GM03348 (cell line): ENCODE measurements around the gene AKR1E2.

ENCODE experiments used
- DNase-seq: peaks from one replicate; pipeline ENCODE4 v3.0.0; 2012; ENCODE audit warnings: low spot score

Gene AKR1E2

GRCh38 chr10:4813496-4813895, 12.5 kb upstream of the AKR1E2 start:
- no peak for DNase-seq

- peak; percentile 22 for DNase-seq
Measured at GRCh38 chr10:4815646-4816180, 10.3 kb upstream of the AKR1E2 start.

DNA sequence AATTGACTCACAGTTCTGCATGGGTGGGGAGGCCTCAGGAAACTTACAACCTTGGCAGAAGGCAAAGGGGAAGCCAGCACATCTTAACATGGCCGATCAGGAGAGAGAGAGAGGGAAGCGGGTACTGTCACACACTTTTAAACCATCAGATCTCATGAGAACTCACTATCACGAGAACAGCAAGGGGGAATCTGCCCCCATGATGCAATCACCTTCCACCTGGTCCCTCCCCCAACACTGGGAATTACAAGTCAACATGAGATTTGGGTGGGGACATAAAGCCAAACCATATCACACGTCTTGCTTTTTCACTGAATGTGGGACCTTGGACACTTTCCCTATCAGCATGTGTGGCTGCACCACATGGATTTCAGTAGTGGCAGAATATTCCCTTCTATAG, 9.0 kb upstream of the AKR1E2 start:
- DNase-seq = no peak

DNA sequence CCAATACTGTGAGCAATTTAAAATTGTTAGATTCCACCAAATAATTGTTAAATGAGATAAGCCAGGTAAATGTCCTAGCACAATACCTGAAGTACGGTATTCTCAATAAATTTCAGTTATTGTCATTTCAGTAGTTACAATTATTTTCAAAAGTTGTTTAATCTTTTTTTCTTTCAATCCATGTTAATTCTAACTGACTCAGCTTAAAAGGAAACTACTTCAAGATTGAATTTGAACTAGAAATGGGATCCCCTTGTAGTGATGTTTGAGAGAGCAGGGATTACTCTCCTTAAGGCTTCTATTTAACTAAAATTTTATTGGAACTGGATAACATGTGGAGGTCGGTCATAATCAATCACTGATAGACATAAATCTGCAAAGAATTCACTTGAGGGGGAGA, 6.9 kb upstream of the AKR1E2 start:
- DNase-seq = no peak

GRCh38 chr10:4819707-4820106, 6.3 kb upstream of the AKR1E2 start:
- DNase-seq = no peak

DNA sequence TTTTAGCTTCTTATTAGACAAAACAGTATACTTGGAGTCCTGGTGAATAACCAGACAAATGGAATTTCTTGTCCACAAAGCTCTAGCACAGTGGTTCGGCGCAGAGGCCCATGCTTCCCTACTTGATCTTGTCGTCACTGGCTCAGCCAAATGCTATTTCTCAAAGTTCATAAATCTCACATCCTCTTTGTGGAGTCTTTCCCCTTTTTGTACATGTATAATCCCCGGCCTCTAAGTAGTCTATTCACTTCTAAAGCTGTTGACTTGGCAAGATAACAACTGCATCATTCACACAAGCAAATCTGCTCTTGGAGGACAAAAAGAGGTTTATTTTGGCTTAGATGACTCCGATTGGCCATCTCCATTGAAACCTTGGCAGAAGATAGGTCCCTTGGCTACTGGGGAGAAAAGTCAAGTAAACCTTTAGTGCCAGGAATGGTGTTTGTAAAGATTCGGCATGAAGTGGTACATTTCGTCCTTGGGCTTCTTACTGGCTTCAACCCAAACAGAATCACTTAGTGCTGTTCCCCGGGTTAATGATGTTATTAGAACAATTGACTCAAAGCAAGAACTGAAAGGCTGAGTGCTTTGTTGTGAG, 5.1 kb upstream of the AKR1E2 start:
- DNase-seq = no peak

DNA sequence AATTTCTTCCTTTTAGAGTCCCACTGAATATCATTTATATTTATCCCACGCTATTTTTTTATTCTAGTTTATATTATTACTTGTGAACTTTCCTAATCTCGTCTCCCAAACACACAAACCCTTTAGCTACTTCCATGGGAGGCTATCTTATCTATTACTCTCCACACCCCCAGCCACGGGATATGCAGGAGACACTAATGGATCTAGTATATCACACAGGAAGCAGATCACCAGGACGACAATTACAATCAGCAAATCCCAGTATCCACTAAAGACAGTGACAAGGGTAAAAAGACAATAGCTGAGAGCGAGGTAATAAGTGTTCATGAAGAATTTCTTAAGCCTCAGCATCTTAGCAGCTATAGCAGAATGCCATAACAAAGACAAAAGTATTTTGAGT, 3.8 kb upstream of the AKR1E2 start:
- DNase-seq = no peak

- no peak for DNase-seq
Measured at GRCh38 chr10:4824791-4825310, 1.2 kb upstream of the AKR1E2 start.

DNA sequence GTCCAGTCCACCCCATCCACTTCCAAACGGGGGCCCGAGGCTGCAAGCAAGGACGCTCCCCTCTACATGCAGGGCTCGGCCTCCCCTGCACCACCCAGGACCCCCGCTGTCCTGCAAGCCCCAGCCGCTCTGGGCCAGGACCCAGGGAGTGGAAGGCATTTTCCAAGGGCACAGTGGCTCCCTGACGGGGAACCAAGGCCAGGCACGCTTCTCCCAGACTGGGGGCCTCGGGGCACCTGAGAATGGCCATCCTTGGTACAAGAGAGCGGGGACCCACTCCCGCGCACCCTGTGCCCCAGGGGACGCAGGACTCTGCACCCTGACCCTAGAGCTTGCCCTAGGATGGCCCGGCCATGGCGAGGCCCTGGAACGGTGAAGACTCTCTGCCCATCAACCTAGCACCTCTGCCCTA, 545 bp upstream of the AKR1E2 start:
- DNase-seq = no peak

DNA sequence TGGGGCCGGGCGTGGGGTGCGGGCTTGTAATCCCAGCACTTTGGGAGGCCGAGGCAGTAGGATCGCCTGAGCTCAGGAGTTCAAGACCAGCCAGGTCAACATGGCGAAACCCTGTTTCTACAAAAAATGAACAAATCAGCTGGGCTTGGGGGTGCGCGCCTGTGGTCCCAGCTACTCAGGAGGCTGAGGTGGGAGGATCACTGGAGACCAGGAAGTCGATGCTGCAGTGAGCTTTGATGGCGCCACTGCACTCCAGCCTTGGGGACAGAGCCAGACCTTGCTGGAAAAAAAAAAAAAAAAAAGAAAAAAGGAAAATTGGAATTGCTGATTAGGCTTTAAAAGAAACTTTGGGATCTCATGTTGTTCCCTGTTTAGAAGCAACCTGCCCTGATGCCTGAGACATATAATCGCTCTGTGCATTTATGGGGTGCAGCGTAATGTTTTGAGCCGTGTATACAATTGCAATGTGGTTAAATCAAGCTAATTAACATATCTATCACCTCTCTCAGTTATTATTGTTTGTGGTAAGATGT, 851 bp downstream of the AKR1E2 start:
- DNase-seq = no peak

DNA sequence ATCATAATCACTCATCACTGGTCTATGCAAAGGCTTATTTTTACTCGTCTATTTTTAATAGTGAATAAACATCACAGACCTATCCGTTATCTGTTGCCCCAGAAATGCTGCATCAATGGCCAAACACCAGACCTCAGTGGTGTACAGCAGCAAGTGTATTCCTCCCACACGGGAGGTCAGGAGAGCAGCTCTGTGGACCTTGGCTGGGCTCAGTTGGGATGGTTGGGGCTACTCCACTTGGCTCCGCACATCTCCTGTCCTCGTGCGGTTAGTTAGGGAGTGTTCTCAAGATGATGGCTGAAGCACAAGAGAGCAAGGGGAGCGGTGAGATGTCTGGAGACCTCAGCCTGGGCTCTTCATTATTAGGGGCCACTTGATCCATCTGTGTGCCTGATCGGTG, 2.0 kb downstream of the AKR1E2 start:
- DNase-seq = no peak

GRCh38 chr10:4830551-4830950, 4.5 kb downstream of the AKR1E2 start:
- DNase-seq = no peak

- no peak for DNase-seq
Measured at GRCh38 chr10:4831091-4831490, 5.1 kb downstream of the AKR1E2 start.

DNA sequence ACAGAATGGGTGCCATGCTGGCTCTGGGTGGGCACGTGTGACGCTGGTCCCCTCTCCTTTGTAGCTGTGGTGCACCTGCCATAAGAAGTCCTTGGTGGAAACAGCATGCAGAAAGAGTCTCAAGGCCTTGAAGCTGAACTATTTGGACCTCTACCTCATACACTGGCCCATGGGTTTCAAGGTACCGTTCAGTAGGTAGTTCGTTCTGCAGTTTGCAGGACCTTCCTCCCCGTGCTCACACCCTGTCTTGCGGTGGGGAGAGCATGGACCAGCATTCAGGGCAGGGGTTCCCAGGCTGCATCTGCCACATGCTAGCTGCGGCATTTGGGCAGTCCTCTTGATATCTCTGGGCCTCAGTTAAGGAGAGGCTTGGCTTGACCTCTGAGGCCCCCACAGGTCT, 7.3 kb downstream of the AKR1E2 start:
- no peak for DNase-seq

DNA sequence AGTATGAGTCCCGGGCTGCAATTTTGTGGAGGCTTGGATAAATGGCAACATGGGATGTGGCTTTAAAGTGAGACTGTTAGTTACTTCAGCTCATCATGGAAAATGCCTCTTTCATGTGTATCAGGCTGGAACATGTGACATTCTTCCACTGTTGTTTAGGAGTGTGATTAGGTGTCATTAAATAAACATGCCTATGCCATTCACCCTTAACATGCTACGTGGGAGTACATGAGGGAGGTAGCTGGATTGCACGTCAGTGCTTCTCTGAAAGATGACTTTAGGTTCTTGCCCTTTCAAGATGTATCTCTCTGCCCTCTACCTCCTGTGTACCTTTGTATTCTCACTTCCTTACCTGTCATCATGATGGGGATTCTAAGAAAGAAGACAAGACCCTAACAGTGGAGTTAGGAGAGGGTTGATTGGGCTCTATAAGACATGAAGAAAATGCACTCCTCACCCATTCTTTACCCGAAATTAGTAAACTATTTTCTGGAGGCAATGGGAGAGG, 8.9 kb downstream of the AKR1E2 start:
- DNase-seq = no peak

DNA sequence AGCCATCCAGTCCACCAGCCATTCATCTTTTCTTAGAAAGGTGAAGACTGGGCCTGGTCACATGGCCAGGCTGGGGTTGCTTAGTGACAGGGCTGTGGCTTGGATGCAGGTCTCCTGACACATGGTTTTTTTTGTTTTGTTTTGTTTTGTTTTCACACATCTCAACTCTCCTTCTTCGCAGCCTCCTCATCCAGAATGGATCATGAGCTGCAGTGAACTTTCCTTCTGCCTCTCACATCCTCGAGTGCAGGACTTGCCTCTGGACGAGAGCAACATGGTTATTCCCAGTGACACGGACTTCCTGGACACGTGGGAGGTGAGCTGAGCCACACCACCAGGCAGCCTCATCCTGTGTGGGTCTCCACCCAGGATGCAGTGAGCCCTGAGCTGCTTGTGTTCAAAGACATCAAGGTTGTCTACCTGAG, 9.5 kb downstream of the AKR1E2 start:
- no peak for DNase-seq

DNA sequence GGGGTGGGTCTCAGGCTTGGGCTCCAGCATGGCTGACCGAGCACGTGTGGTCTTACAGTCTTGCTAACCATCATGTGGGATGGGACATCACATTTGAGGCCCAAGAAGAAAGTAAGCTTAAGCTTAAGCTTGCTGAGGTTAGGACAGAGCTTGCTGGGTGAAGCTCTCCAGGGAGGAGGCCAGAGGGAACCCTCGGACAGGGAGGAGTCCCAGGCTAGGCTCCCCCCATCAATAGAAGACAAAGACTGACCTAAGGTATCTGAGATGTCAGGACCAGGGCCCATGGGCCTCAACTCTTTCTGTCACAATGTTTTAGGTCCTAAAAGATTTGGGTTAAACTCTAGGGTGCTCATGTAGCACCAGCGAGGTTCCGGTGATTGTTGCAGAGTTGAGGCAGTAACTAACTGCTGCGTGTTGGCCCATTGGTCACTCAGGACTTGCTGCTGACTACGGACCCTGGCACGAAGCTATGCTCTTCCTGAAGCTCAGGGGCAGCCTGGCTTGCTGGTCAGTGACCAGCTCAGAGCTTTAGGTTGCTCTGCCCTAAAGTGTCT, 10.5 kb downstream of the AKR1E2 start:
- no peak for DNase-seq

- no peak for DNase-seq
Measured at GRCh38 chr10:4837551-4837950, 11.5 kb downstream of the AKR1E2 start.

DNA sequence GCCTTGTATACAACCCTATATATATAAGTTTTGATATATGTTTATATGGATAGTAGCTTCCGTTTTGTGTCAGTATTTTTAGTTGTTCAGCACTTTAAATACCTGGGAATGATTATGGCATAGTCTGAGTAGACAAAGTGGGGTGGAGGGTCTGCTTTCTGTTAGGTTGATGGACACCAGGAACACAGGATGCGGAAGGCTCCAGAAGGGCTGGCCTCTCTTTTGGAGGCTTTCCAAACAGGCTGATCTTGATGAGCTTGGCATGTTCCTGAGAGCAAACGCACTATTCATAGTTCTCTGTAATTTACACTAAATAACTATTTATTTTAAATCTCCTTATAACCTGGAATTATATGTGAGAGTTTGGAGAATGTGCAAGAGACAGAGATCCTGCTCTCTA, 12.7 kb downstream of the AKR1E2 start:
- no peak for DNase-seq

DNA sequence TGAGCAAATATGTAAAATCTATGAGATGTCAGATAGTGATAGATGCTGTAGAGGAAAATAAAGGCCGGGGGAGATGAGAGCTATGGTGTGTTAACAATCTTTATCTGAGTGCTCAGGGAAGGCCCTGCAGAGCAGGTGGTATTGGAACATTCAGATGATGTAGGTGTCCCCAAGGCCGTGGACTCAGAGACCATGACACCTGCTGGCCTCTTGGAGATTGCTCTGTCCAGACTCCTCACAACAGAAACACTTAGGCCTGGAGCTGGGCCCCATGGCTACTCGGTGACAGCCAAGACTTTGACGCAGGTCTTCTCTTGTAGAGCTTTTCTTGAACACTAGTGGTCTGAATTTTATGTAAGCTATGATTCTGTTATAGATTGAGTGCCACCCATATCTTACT, 13.3 kb downstream of the AKR1E2 start:
- no peak for DNase-seq

DNA sequence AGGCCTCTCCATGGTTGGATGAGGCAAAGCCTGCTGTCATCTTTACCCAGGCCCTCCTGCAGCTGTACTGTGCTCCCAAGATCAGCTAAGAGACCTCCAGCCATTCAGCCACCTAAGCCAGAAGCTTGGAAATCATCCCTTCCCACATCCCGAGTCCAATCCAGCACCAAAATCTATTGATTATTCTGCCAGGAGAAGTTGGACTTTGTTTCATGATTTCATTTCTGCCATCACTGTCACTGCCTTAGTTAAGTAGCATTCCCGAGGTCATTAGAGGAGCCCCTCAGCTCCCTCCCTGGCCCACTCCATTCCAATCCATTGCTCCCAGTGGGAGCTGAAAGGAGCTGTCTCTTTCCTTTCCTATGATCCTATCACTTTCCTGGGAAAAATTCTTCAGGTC, 14.1 kb downstream of the AKR1E2 start:
- no peak for DNase-seq

DNA sequence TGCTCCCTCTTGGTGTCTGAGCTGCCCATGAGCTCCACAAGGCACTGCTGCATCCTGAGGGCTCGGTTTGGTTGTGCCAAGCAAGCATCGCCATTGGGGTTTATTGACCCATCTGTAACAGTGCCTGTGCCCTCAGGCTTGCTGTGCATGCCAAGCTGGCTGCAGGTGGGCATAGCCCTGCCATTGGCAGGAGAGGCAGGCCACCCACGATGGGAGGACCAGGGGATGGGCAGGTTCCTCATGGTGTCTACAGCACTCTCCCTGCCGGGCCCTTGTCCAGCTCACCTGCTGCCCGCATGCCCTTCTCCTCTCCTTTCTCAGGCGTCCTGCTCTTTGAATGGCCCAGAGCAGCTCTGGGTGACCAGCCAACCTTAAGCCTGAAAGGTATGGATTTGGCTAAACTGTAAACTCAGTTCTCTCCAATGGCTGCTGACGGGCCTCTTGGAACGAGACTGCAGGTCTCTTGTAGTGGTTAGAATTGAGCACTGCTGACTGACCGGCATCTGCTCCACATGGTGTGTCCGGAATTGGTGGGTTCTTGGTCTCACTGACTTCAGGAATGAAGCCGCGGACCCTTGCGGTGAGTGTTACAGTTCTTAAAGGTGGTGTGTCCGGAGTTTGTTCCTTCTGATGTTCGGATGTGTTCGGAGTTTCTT, 17.6 kb downstream of the AKR1E2 start:
- no peak for DNase-seq

DNA sequence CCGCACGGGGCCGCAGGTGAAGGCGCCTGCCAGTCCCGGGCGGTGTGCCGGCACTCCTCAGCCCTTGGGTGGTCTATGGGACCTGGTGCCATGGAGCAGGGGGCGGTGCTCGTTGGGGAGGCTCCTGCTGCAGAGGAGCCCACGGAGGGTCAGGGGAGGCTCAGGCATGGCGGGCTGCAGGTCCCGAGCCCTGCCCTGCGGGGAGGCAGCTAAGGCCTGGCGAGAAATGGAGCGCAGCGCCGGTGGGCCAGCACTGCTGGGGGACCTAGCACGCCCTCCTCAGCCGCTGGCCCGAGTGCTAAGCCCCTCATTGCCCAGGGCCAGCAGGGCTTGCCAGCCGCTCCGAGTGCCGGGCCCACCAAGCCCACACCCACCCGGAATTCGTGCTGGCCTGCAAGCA, 18.9 kb downstream of the AKR1E2 start:
- DNase-seq = no peak
